ENCODE data around the gene OR8K1.

The OR8K1 gene

DNA sequence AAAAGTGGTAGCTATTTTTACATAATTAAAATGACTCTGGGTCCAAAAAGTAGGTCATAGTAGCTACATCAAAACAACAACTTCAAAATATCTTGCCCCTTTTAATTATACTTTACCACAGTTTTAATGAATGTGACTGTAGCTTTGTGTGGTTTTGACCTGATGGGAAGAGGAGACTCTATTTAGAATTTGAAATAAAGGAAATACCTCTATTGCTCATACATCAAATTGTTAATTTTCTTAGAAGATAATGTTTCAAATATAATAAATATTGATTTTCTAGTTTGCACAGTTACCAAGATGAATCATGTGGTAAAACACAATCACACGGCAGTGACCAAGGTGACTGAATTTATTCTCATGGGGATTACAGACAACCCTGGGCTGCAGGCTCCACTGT lies at the start of gene OR8K1:
TSS of gene OR8K1 (plus strand) at position 301 of the 400 bp plus-strand sequence. CDS start at position 301, 0 bp downstream.
- no peak for DNase-seq

DNA sequence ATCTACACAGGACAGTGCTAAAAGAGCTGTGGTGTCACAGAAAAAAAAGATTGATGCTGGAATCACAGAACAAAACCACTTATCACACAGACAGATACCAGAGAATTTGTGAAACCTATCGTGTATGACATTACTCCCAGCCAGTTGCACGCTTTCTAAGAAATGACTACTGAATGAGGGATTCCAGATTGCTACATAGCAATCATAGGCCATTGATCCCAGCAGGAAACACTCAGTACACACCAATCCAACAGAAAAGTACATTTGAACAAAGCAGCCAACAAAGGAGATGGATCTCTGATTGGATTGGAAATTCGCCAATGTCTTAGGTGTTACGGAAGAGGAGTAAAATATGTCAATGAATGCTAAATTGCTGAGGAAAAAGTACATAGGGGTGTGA lies 48.9 kb upstream of the OR8K1 start:
- DNase-seq, result no peak

- DNase-seq, result no peak
Measured at GRCh38 chr11:56307836-56308235, 38.0 kb upstream of the OR8K1 start.

DNA sequence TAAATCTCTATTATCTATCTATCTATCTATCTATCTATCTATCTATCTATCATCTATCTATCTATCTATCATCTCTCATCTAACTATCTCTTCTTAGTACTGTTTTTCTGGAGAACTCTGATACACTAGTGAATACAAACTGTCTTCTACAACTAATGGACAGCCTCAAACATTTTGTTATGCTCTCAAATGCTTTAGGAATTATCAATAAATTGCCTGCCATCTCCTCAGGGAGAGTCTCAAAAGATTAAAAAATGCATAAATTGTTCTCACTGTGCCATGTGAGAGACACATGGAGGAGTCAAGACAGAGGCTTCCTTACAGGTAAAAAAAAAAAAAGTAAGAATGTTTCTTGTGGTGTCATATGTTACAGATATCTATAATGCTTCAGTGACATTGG lies 31.0 kb upstream of the OR8K1 start, which contains the start of gene OR8K3:
TSS of gene OR8K3 (plus strand) at position 301 of the 400 bp plus-strand sequence. CDS start 3,163 bp downstream, outside the sequence.
- DNase-seq, result no peak

- no peak for DNase-seq
Measured at GRCh38 chr11:56331861-56332491, 13.9 kb upstream of the OR8K1 start.

DNA sequence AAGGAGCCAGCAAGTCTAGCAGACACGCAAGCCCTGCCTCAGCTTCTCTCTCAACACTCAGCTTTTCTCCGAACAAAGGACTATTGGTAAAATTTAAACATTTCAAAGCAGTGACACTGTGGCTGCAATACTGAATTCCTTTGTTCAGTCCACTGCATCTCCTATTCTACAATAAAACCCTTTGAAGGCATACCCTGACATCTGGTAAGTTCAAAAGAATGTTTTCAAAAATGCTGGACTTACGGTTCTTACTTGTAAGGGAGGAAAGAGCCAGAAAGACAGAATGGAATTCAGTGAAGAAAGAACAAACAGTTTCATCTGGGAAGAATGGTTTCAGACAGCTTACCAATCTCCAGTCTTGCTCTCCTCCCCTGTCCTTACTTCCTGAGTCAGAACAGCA lies 12.7 kb upstream of the OR8K1 start:
- DNase-seq, result no peak

GRCh38 chr11:56340289-56340688 lies 5.5 kb upstream of the OR8K1 start:
- no peak for DNase-seq

DNA sequence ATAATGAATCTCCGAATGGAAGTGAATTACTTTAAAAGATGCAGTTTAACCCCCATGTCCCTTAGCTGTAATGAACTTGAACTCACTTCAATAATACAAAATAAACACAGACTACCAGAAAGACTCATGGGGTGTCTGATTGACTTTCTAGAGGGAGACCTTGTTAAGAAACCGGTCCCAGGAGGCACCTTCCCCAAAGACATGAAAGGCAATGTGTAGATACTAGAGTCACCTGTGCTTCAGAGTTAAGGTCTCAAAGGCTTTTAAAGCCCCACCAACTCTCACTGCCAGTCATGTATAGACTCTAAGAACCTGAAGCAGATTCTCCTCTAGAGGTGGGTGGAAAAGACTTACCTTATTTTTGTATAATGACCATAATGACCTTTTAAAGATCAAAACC lies 8.2 kb downstream of the OR8K1 start, which contains the start of gene OR8J1:
TSS of gene OR8J1 (plus strand) at position 301 of the 400 bp plus-strand sequence. CDS start 5,956 bp downstream, outside the sequence.
- no peak for DNase-seq

- DNase-seq, result no peak
Measured at GRCh38 chr11:56375324-56375723, 29.5 kb downstream of the OR8K1 start, which contains the start of gene OR8U1. Gene OR8U1, plus strand, starts transcription at chr11:56375624. Its CDS starts 0 bp downstream, at chr11:56375624.

GRCh38 chr11:56380120-56380519 lies 34.3 kb downstream of the OR8K1 start:
- no peak for DNase-seq

DNA sequence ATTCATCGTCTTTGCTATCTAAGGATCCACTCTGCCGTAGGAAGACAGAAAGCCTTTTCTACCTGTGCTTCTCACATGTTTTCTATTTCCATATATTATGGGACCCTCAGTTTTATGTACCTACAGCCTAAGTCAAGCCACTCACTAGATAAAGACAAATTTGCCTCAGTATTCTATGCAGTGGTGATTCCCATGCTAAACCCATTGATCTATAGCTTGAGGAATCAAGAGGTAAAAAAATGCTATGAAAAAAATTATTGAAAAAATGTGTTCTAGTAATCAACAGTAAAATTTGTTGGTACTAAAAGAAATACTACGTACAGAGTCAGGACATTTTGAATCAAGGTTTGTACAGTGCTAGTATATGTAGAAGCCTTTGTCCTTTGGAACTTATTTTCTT lies 48.5 kb downstream of the OR8K1 start:
- no peak for DNase-seq

GRCh38 chr11:56396047-56396446 lies 50.2 kb downstream of the OR8K1 start:
- no peak for DNase-seq

Data from inflammatory macrophage treated with lipopolysaccharide for 4 hours (primary cell).